Activated gamma-delta T cell treated with Interleukin-2 at 50 U/mL for 16 hours (primary cell): ENCODE data around the gene ZNF462.
"Not testable (repeated sequence)": the region's sequence is repeated elsewhere in the genome, so short reads cannot be mapped to it uniquely, and the experiment has no call there.

Experiments used
- DNase-seq: peaks from one replicate; pipeline ENCODE4 v3.0.0-alpha.2; 2020

The ZNF462 gene, protein sequence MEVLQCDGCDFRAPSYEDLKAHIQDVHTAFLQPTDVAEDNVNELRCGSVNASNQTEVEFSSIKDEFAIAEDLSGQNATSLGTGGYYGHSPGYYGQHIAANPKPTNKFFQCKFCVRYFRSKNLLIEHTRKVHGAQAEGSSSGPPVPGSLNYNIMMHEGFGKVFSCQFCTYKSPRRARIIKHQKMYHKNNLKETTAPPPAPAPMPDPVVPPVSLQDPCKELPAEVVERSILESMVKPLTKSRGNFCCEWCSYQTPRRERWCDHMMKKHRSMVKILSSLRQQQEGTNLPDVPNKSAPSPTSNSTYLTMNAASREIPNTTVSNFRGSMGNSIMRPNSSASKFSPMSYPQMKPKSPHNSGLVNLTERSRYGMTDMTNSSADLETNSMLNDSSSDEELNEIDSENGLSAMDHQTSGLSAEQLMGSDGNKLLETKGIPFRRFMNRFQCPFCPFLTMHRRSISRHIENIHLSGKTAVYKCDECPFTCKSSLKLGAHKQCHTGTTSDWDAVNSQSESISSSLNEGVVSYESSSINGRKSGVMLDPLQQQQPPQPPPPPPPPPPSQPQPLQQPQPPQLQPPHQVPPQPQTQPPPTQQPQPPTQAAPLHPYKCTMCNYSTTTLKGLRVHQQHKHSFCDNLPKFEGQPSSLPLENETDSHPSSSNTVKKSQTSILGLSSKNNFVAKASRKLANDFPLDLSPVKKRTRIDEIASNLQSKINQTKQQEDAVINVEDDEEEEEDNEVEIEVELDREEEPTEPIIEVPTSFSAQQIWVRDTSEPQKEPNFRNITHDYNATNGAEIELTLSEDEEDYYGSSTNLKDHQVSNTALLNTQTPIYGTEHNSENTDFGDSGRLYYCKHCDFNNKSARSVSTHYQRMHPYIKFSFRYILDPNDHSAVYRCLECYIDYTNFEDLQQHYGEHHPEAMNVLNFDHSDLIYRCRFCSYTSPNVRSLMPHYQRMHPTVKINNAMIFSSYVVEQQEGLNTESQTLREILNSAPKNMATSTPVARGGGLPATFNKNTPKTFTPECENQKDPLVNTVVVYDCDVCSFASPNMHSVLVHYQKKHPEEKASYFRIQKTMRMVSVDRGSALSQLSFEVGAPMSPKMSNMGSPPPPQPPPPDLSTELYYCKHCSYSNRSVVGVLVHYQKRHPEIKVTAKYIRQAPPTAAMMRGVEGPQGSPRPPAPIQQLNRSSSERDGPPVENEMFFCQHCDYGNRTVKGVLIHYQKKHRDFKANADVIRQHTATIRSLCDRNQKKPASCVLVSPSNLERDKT (N-terminal part only)

DNA sequence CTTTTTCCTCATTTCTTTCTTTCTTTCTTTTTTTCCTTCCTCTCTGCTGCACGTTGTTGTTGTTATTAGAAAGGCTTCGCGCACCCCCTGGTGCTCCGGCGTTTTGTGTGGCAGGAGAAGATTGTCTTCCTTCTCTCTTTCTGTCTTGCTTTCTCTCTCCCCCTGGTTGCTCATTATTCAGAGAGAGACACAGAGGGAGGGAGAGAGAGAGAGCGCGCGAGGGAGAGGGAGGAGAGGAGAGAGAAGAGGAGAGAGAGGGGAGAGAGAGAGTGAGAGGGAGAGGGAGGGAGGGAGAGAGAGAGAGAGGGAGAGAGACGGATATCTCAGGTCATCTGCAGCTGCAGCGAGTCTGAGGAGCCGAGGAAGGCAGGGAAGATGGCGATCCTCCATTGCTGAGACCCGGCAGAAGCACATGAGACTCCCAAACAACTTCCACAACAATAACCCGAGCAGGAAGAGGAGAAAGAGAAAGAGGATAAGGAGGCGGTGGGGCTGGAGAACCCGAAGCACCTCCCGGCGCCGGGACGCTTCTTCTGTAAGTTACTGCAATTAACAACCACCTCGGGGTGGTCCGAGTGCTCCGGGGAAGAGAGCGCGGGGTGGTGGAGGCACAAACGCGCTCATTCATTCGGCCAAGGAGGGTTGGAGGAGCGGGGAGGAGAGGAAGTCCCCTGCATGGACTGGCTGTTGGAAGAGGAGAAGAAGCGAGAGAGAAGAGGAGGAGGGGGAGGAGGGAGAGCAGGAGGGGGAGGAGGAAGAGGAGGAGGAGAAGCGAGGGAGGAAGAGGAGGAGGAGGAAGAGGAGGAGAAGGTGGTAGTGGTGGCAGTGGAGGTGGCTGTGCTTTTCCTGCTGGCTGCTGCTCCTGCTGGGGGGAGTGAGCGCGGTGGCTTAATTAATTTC, at the start of gene ZNF462:
Gene ZNF462 (plus strand): TSS at position 346 of the 900 bp plus-strand sequence. CDS start 60,218 bp downstream, outside the sequence.
- no peak for DNase-seq

GRCh38 chr9:106816524-106816923, 46.4 kb upstream of the ZNF462 start:
- no peak for DNase-seq

GRCh38 chr9:106818034-106818433, 44.9 kb upstream of the ZNF462 start:
- DNase-seq = no peak

- DNase-seq = no peak
Measured at GRCh38 chr9:106820866-106821265, 42.1 kb upstream of the ZNF462 start.

- DNase-seq = no peak
Measured at GRCh38 chr9:106828070-106828469, 34.9 kb upstream of the ZNF462 start.

DNA sequence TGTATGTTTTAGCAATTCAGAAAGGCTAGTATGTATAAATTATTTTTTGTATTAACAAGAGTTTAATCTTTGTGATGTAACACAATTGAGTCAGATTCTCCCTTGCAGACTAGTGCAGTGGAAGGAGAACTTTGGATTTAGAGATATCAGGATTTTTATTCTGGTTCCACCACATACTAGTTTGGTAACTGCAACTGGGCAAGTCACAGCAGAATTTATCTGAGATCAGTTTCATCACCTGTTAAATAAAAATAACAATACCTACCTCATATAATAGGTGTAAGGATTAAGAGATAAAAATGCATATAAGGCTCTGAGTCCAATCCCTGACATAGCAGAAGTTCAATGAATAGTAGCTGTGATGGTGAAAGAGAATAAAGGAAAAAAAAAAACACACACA, 34.0 kb upstream of the ZNF462 start:
- no peak for DNase-seq

- no peak for DNase-seq
Measured at GRCh38 chr9:106829666-106830408, 33.1 kb upstream of the ZNF462 start.

GRCh38 chr9:106830527-106831150, 32.3 kb upstream of the ZNF462 start:
- no peak for DNase-seq

GRCh38 chr9:106834888-106835287, 28.1 kb upstream of the ZNF462 start:
- DNase-seq = no peak

DNA sequence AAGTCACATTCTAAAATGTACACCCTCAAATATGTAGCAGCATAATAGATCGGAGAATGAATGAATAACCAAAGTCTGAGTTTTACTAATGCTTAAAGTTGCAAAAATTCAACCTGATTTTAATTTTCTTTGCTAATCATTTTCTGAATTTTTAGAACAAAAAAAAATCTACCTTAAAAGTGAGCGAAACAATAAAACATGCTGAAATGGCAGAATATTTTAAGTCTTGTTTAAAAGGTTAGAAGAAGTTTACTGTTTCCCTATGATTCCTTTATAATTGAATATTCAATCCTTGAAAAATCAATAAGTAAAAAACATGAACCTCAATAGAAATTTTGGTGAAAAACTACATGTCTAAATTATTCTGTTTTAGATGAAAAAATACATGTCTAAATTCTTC, 27.1 kb upstream of the ZNF462 start:
- DNase-seq = no peak

DNA sequence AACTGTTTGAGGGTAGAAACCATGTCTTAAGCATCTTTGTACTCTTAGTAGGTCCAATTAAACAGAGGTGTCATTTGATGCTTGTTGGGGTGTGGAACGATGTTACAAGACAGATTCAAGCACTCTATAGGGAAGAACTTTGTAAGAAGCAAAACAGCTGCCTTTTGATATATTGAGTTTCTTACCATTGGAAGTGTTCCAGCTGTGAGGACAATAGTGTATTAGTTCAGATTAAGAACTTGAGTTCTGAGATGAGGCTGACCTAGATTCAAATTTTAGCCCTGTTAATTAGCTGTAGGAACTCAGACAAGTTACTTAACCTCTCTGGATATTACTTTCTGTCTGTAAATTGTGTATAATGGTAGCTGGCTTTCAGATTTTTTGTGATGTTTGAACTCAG, 19.6 kb upstream of the ZNF462 start:
- no peak for DNase-seq

GRCh38 chr9:106846307-106846706, 16.7 kb upstream of the ZNF462 start:
- DNase-seq = no peak

DNA sequence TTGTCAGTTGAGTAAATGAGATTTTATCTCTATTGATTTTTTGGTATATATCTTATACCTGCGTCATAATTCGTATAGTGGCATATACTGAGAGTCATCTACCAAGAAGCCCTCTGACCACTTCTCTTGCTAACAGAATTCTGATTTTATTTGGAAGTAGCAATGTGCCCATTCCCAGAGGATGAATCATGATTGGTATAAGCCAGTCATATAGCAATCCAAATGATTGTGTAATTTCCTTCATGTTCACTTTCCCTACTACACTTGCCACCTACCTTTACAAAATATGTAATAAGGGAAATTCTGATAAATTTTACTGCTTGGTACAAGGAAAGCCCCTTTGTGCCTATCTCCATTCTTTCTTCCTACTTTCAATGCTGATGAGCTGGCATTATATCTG, 16.1 kb upstream of the ZNF462 start:
- DNase-seq = no peak

DNA sequence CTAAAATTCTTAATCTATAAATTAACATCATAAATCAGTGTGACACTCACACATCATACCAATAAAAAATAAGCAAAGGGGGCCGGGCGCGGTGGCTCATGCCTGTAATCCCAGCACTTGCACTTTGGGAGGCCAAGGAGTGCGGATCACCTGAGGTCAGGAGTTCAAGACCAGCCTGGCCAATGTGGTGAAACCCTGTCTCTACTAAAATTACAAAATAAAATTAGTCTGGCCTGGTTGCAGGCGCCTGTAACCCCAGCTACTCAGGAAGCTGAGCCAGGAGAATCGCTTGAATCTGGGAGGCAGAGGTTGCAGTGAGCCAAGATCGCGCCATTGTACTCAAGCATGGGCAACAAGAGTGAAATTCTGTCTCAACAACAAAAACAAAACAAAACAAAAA, 11.3 kb upstream of the ZNF462 start:
- not testable (repeated sequence) for DNase-seq

GRCh38 chr9:106857811-106858470, 5.0 kb upstream of the ZNF462 start:
- no peak for DNase-seq

DNA sequence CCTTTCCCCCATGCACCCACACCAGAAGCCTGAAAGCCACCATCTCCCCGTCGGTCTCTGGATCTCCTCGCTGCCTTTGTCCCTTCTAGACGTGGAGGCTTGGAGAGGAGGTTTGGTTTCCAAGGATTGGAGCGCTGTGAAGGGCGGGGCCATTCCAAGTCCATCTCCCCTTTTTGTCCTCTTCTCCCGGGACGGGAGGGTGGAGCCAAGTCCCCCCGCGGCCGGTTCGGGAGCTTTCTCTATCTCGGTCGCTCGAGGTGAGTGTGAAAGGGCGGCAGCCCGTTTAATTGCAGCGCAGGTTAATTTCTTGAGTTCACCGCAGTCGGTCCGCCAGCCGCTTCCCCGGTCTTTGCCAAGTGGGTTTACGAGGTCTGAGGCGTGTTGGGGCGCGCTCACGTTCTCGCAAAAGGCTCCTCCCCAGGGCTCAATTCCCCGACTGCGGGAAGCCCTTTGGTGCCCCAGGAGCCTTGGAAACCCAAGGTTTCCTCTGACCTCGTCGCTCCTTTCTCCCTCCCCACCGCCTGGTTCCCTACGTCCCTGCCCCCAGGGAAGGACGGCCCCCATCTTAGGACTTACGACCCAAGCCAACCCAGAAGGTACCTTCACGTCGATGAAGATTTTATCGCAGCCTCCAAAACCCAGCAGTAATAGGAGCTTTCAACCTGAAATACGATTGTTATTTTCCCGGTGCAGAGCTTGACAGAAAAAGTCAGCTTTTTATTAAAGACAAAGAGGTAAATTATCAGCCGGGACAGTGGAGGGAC, 2.8 kb upstream of the ZNF462 start:
- no peak for DNase-seq

DNA sequence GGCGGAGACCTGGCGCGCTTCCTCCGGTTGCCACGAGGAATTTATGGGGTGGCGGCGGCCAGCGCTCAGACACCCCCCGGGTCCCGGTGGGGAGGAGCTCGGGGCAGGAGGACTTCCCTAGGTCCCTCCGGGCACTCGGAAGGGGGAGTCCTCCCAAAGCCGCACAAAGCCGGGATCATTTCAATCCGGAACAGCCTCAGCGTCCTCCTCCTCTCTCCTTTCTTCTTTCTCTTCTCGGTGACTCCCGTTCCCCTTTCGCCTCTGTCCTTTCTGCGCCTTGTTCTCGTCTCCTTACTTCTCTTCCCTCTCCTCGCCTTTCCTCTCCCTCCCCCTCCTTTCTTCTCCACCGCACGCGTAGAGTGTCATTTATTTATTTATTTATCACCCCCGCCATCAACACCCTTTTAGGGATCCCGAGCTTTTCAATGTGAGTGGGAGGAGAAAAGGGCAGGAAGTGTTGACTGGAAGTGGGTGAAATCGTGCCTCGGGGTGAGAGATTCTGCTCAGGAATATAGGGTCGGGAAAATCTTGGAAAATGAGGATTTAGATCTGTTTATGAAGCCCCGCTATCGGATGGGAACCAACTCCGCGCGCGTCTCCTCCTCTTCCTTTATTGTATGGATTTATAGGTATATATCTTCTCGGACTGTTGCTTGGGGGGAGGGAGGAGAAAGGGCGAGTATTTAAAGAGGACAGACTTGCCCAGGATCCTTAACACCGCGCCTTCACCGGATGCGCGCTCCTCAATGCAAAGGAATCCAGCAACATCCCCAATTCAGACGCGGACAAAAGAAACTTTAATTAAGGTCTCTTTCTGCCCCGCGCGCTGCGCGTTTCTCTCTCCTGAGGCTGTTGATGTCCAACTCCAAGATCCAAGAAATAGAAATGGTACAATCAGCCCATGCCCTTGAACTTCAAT, 2.0 kb upstream of the ZNF462 start:
- no peak for DNase-seq

GRCh38 chr9:106861640-106862109, 1.3 kb upstream of the ZNF462 start:
- DNase-seq = no peak
